NCI-H187 (cell line): ENCODE data around the gene S100A2.
"Not testable (repeated sequence)": the region's sequence is repeated elsewhere in the genome, so short reads cannot be mapped to it uniquely, and the experiment has no call there.

Experiments
- DNase-seq, 2 experiments: peaks; one replicate each; lab custom pipeline; 2025; lab: John Stamatoyannopoulos, UW

Gene S100A2

GRCh38 chr1:153588482-153588881 is 22.8 kb upstream of the S100A2 start:
- DNase-seq = no peak

- not testable (repeated sequence) for DNase-seq
These were observed 22.4 kb upstream of the S100A2 start for GRCh38 chr1:153588033-153588432.

- no peak for DNase-seq
These were observed 21.7 kb upstream of the S100A2 start for GRCh38 chr1:153587314-153587713.

- DNase-seq = no peak
These were observed 20.7 kb upstream of the S100A2 start for GRCh38 chr1:153586347-153586746.

GRCh38 chr1:153585006-153585405 is 19.4 kb upstream of the S100A2 start:
- DNase-seq = no peak

- no peak for DNase-seq
These were observed 18.3 kb upstream of the S100A2 start for GRCh38 chr1:153583976-153584375.

- not testable (repeated sequence) for DNase-seq
These were observed 17.9 kb upstream of the S100A2 start for GRCh38 chr1:153583514-153583913.

GRCh38 chr1:153582836-153583235 is 17.2 kb upstream of the S100A2 start:
- not testable (repeated sequence) for DNase-seq

GRCh38 chr1:153578936-153579335 is 13.3 kb upstream of the S100A2 start:
- no peak for DNase-seq

- no peak for DNase-seq
These were observed 12.8 kb upstream of the S100A2 start for GRCh38 chr1:153578490-153578889.

- no peak for DNase-seq
These were observed 12.0 kb upstream of the S100A2 start for GRCh38 chr1:153577624-153578051.

GRCh38 chr1:153577138-153577537 is 11.5 kb upstream of the S100A2 start:
- DNase-seq = no peak

- DNase-seq = not testable (repeated sequence)
These were observed 9.9 kb upstream of the S100A2 start for GRCh38 chr1:153575497-153575896.

- DNase-seq = not testable (repeated sequence)
These were observed 9.4 kb upstream of the S100A2 start for GRCh38 chr1:153575081-153575491.

- no peak for DNase-seq
These were observed 7.7 kb upstream of the S100A2 start for GRCh38 chr1:153573351-153573750.

- peak; percentile 33 to 49 for DNase-seq
These were observed 6.9 kb upstream of the S100A2 start for GRCh38 chr1:153572569-153573015.

GRCh38 chr1:153571706-153572105 is 6.1 kb upstream of the S100A2 start:
- DNase-seq = no peak

- DNase-seq = no peak
These were observed 5.2 kb upstream of the S100A2 start for GRCh38 chr1:153570874-153571273.

- DNase-seq = no peak
These were observed 3.8 kb upstream of the S100A2 start for GRCh38 chr1:153569465-153569864.

- DNase-seq = peak; percentile 88 to 93
These were observed 2.9 kb upstream of the S100A2 start for GRCh38 chr1:153568367-153569099.

- DNase-seq = no peak
These were observed 2.1 kb upstream of the S100A2 start for GRCh38 chr1:153567621-153568366.

- DNase-seq = peak; percentile 74 to 81
These were observed 1.0 kb upstream of the S100A2 start for GRCh38 chr1:153566414-153567371.
